Measurements from ENCODE around the gene TRIM41.

TRIM41 gene

GRCh38 chr5:181221105-181221791, 1.8 kb upstream of the TRIM41 start:
- Histone ChIP-seq H3K4me1 (ENCODE audit: insufficient read depth, poor library complexity, severe bottlenecking) (no peaks in the 10 kb centered on the region), H3K9me3 (ENCODE audit: severe bottlenecking) (no peaks in the 10 kb centered on the region), H3K27me3 (ENCODE audit: insufficient read depth, poor library complexity, severe bottlenecking) (no peaks in the 10 kb centered on the region), H3K36me3 (ENCODE audit: low read depth) (peaks cover 7% of the 10 kb centered on the region; the same call in 1 of the 2 replicates), H3K4me3 (ENCODE audit: severe bottlenecking) (peak overlapping the region; percentile 92), H3K27ac (ENCODE audit: poor library complexity, severe bottlenecking) (peak overlapping the region; percentile 84)
- TF ChIP-seq CTCF (IDR thresholded peaks at IDR 0.05; ENCODE audit: poor library complexity, severe bottlenecking), result no peak
- DNase-seq (ENCODE audit: low spot score), result no peak
- no peak for ATAC-seq (ENCODE audit: low read depth)

GRCh38 chr5:181221792-181222629, 1.1 kb upstream of the TRIM41 start:
- Histone ChIP-seq H3K27ac (ENCODE audit: poor library complexity, severe bottlenecking) (peak overlapping the region; percentile 84), H3K4me3 (ENCODE audit: severe bottlenecking) (peak overlapping the region; percentile 92), H3K27me3 (ENCODE audit: insufficient read depth, poor library complexity, severe bottlenecking) (no peaks in the 10 kb centered on the region), H3K4me1 (ENCODE audit: insufficient read depth, poor library complexity, severe bottlenecking) (no peaks in the 10 kb centered on the region), H3K9me3 (ENCODE audit: severe bottlenecking) (no peaks in the 10 kb centered on the region), H3K36me3 (ENCODE audit: low read depth) (peaks cover 14% of the 10 kb centered on the region)
- peak; percentile 97 for DNase-seq (ENCODE audit: low spot score)
- peak; percentile 52 for ATAC-seq (ENCODE audit: low read depth)
- TF ChIP-seq CTCF (IDR thresholded peaks at IDR 0.05; ENCODE audit: poor library complexity, severe bottlenecking), result no peak

GRCh38 chr5:181222630-181223057, 437 bp upstream of the TRIM41 start:
- TF ChIP-seq CTCF (IDR thresholded peaks at IDR 0.05; ENCODE audit: poor library complexity, severe bottlenecking), result no peak
- Histone ChIP-seq H3K36me3 (ENCODE audit: low read depth) (peaks cover 21% of the 10 kb centered on the region), H3K4me3 (ENCODE audit: severe bottlenecking) (peak overlapping the region; percentile 92), H3K27ac (ENCODE audit: poor library complexity, severe bottlenecking) (peak overlapping the region; percentile 84), H3K27me3 (ENCODE audit: insufficient read depth, poor library complexity, severe bottlenecking) (no peaks in the 10 kb centered on the region), H3K4me1 (ENCODE audit: insufficient read depth, poor library complexity, severe bottlenecking) (no peaks in the 10 kb centered on the region), H3K9me3 (ENCODE audit: severe bottlenecking) (no peaks in the 10 kb centered on the region)
- ATAC-seq (ENCODE audit: low read depth) (peak; percentile 5; the same call in 2 of the 3 replicates), DNase-seq (ENCODE audit: low spot score) (no peak)

GRCh38 chr5:181223729-181224389, 778 bp downstream of the TRIM41 start:
- Histone ChIP-seq H3K9me3 (ENCODE audit: severe bottlenecking) (no peaks in the 10 kb centered on the region), H3K27me3 (ENCODE audit: insufficient read depth, poor library complexity, severe bottlenecking) (no peaks in the 10 kb centered on the region), H3K36me3 (ENCODE audit: low read depth) (peaks cover 31% of the 10 kb centered on the region), H3K4me1 (ENCODE audit: insufficient read depth, poor library complexity, severe bottlenecking) (no peaks in the 10 kb centered on the region), H3K27ac (ENCODE audit: poor library complexity, severe bottlenecking) (peak overlapping the region; percentile 84), H3K4me3 (ENCODE audit: severe bottlenecking) (peak overlapping the region; percentile 92)
- DNase-seq (ENCODE audit: low spot score) (peak; percentile 71), ATAC-seq (ENCODE audit: low read depth) (peak; percentile 3)
- no peak for TF ChIP-seq CTCF (IDR thresholded peaks at IDR 0.05; ENCODE audit: poor library complexity, severe bottlenecking)

All from RWPE2 (cell line).